Hepatocyte (in vitro differentiated cells): Measurements from ENCODE around the gene RRM1.

ENCODE experiments used
- EZH2 ChIP-seq: fragments of 200-600 bp; sonication (generic); IDR thresholded peaks from 2 replicates; pipeline ENCODE4 v1.6.1; 2016; ENCODE audit warnings: antibody characterized with exemption, mild to moderate bottlenecking, borderline replicate concordance
- TF ChIP-seq, protein P1 (sequence below): fragments of 200-600 bp; sonication (generic); IDR thresholded peaks from 2 replicates; pipeline ENCODE4 v1.5.1; 2016; ENCODE audit warnings: antibody characterized with exemption, mild to moderate bottlenecking; ENCODE audit not compliant: poor library complexity

DNA sequence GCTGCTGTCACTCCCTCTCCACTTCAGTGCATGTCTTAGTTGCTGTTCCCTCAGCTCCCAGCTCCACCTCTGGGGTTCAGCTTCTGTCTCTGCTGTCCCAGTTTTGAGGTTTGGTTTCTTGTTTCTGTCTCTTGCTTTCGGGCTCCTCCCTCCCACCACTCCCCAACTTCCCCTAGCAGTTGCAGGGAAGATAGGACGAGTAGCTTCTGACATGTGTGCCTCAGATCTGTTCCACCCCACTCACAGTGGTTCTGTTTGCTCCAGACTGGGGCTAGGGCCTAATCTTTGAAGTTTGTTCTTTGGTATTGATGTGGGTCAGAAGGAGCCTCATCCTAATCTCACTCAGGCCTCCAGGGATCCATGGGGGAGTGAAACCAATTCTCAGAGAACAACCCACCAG is 2.6 kb upstream of the RRM1 start:
- TF ChIP-seq, protein P1, sequence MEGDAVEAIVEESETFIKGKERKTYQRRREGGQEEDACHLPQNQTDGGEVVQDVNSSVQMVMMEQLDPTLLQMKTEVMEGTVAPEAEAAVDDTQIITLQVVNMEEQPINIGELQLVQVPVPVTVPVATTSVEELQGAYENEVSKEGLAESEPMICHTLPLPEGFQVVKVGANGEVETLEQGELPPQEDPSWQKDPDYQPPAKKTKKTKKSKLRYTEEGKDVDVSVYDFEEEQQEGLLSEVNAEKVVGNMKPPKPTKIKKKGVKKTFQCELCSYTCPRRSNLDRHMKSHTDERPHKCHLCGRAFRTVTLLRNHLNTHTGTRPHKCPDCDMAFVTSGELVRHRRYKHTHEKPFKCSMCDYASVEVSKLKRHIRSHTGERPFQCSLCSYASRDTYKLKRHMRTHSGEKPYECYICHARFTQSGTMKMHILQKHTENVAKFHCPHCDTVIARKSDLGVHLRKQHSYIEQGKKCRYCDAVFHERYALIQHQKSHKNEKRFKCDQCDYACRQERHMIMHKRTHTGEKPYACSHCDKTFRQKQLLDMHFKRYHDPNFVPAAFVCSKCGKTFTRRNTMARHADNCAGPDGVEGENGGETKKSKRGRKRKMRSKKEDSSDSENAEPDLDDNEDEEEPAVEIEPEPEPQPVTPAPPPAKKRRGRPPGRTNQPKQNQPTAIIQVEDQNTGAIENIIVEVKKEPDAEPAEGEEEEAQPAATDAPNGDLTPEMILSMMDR = no peak
- TF ChIP-seq EZH2 = no peak
